GM12801 (cell line): ENCODE data around the gene FKBP1A.

Experiments
- TF ChIP-seq, protein P1 (sequence below): IDR thresholded peaks from one replicate; pipeline ENCODE4 v1.5.1; 2011; ENCODE audit warnings: control low read depth; ENCODE audit not compliant: insufficient read length; ENCODE audit errors: extremely low read depth

FKBP1A gene

DNA sequence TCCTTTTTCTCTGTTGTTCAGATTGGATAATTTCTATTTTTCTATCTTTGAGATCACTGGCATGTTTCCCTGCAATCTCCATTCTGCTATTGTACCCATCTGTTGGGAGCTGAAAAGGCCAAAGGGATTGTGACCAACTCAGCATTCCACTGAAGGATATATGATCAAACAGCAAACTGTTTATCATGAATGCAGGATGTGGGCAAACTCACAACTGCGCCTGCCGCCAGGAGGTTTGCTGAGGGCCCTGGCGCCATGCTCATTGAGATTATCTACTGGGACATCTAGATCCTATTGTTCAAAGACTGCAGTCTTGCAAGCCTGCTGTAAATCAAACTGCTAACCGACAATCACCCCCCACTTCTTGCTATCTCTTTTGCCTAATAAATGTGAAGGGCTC lies 3.8 kb upstream of the FKBP1A start:
- TF ChIP-seq, protein P1, sequence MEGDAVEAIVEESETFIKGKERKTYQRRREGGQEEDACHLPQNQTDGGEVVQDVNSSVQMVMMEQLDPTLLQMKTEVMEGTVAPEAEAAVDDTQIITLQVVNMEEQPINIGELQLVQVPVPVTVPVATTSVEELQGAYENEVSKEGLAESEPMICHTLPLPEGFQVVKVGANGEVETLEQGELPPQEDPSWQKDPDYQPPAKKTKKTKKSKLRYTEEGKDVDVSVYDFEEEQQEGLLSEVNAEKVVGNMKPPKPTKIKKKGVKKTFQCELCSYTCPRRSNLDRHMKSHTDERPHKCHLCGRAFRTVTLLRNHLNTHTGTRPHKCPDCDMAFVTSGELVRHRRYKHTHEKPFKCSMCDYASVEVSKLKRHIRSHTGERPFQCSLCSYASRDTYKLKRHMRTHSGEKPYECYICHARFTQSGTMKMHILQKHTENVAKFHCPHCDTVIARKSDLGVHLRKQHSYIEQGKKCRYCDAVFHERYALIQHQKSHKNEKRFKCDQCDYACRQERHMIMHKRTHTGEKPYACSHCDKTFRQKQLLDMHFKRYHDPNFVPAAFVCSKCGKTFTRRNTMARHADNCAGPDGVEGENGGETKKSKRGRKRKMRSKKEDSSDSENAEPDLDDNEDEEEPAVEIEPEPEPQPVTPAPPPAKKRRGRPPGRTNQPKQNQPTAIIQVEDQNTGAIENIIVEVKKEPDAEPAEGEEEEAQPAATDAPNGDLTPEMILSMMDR, result no peak

DNA sequence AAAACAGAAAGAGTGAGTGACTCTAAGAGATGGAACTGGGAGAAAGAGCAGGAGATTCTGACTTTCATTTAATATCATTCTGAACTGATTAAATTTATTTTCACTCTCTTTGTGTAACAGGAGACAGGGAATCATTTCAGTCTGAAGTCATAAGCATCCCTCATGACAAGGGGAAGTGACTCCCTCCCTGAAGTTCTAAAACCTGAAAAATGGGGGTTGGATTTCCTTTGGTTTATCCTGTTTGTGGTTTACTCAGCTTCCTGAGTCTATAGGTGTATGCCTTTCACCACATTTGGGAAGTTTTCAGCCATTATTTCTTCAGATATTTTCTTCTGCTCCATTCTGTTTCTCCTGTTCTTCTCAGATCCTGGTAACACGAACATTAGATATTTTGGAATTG lies 3.4 kb upstream of the FKBP1A start:
- TF ChIP-seq, protein P1, result no peak

DNA sequence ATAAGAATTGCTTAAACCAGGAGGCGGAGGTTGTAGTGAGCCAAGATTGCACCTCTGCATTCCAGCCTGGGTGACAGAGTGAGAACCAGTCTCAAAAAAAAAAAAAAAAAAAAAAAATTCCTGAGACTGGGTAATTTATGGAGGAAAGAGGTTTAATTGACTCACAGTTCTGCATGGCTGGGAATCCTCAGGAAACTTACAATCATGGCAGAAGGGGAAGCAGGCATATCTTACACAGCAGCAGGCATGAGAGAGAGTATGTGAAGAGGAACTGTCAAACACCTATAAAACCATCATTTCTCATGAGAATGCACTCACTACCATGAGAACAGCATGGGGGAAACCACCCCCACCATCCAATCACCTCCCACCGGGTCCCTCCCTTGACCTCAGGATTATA lies 1.8 kb upstream of the FKBP1A start:
- TF ChIP-seq, protein P1, result no peak

DNA sequence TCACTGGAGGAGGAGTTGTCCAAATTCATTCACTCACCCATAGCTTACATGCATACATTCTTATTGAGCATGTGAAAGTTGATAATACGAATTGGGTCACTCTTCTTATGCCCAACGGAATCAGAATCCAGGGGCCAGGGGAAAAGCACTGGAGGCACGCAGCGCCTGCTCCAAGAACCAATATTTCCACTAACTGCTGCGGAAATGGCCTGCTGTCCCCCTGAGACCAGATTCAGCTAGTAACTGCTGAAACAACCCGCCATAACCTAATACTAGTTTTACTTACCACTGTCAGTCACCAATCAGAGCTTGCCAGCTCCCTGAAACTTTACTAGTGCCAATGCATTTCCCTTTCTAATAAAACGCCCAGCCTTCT lies 641 bp upstream of the FKBP1A start:
- TF ChIP-seq, protein P1, result no peak

DNA sequence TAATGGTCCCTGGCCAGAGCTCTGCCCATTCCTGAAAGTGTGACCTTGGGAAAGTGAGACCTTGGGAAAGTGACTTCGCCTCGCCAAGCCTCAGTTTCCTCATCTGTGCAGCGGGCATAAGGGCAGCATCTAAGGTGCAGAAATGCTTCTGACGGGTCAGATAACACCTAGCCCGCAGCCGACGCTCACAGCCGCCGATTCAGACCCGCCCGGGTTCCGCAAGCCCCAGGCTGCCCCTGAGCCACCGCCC lies 486 bp downstream of the FKBP1A start:
- TF ChIP-seq, protein P1, result no peak

DNA sequence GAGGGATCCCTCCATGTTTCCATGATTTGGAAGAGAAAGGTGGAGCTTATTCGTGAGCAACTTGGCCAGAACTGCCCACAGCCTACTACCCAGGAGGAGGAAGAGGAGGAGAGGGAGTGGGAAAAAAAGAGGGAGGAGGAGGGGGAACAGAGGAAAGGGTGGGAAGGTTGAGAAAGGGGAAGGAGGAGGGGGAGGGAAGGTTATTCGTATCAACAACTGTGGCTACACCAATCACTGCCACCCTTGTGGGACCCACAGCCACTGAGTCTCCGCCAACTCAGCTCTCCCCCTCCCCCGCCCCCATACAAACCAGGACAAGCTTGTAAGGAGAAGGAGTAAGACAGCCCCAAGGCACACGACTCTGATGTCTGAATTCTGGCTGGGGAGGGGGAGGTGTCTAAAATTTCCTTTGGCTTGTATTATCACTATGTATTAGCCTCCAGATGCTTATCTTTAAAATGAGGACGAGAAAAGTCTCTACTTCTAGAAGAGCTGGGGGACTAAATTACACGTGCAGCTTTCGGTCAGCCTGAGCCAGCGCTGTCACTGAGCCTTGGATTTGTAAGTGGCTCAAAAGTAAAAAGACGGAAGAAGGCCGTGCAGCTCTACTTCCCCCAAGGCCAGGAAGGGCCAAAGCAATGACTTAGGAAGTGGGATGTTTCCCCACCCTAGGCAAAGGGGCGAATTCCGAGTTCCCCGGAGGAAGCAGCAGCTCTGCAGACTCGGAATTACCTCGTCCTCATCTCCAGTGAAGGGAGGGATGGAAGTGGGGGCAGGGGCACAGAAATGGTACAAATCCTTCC lies 1.0 kb downstream of the FKBP1A start:
- TF ChIP-seq, protein P1, result no peak

DNA sequence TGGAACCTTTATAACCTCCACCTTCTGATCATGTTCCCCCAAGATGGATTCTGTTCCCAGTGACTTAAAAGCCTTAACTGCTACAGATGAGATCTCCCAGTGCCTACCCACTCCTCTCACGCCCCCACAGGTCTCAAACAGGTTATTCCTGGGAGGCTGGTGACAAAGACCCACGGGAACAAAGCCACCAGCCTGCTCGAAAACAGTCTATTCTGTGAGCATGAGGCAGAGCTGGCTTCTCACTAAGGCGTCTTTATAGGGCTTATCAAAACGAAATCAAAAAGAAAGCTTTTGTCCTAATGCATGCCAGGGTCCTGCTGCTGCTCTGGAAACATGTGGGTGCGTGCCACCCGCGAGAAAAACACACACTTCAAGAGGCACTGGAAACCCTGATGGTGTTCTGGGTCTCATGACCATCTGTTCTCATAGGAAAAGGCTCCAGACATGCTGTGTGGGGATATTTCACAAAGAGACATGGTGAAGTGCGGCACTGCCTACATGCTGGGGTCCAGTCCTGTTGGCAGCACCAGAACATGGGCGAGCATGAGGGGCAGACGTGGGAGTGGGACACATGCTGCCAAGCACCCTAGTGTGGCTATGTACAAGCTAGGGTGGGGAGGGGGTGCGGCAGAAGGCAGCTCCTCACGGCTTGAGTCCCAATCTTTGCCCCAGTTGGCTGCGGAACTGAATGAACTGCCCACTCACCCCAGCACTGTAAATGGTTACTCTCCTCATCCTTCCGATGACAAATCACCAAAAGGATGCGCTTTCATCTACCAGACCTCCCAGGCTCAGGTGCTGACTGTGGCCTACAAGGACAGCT lies 2.1 kb downstream of the FKBP1A start:
- TF ChIP-seq, protein P1, result no peak
